ENCODE results near the gene CBLN3.
A peak's percentile ranks its signal among the peaks of the same experiment; 100 is the strongest.

DNA sequence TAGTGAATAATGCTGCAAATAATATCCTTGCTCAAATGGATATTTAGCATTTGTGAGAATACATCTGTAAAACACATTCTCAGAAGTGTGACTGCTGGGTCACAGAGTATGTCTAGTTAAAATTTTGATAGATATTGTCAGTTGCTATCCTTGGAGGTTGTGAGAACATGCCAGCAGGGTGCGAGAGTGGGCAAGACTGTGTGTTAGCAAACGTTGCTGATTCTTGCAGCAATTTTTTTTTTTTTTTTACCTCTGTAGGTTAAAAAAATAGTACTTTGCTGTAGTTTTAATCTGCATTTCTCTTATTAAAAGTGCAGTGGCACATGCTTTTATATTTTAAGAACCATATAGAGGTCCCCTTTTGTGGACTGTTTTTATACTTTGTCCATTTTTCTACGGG is 35.2 kb downstream of the CBLN3 start:
- TF ChIP-seq, protein P1, sequence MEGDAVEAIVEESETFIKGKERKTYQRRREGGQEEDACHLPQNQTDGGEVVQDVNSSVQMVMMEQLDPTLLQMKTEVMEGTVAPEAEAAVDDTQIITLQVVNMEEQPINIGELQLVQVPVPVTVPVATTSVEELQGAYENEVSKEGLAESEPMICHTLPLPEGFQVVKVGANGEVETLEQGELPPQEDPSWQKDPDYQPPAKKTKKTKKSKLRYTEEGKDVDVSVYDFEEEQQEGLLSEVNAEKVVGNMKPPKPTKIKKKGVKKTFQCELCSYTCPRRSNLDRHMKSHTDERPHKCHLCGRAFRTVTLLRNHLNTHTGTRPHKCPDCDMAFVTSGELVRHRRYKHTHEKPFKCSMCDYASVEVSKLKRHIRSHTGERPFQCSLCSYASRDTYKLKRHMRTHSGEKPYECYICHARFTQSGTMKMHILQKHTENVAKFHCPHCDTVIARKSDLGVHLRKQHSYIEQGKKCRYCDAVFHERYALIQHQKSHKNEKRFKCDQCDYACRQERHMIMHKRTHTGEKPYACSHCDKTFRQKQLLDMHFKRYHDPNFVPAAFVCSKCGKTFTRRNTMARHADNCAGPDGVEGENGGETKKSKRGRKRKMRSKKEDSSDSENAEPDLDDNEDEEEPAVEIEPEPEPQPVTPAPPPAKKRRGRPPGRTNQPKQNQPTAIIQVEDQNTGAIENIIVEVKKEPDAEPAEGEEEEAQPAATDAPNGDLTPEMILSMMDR (conservative IDR thresholded peaks at IDR 0.05; ENCODE audit: low read length), result peak; percentile 30; the same call in 1 of the 2 replicates
- no peak for TF ChIP-seq EZH2phosphoT487 (IDR thresholded peaks at IDR 0.05; ENCODE audit: borderline replicate concordance, low read depth, low read length)

Data from OCI-LY7 (cell line).